Daoy (cell line): ENCODE measurements around the gene SCAMP1. TPM values are rescaled to one million over a fixed set of nuclear protein-coding genes. Genes with fewer than 3 reads are reported as not detected.
"Not testable (repeated sequence)": the region's sequence is repeated elsewhere in the genome, so short reads cannot be mapped to it uniquely, and the experiment has no call there.

Experiments
- DNase-seq: peaks from one replicate; pipeline ENCODE4 v3.0.0-alpha.2; 2015; ENCODE audit warnings: low read depth
- total RNA-seq: library from RNA; depleted of rRNA; stranded (reverse); fragments of >200 nt; shearing (Covaris generic); gene quantifications from 2 replicates; pipeline ENCODE4 v1.2.3, GENCODE V29; 2014

The SCAMP1 gene
- total RNA-seq, 1 experiment from 2014 or later = 46.8 TPM

- DNase-seq = peak; percentile 77
Observed at GRCh38 chr5:78360924-78361630, 660 bp downstream of the SCAMP1 start.

- no peak for DNase-seq
Observed at GRCh38 chr5:78361631-78361993, 1.2 kb downstream of the SCAMP1 start.

DNA sequence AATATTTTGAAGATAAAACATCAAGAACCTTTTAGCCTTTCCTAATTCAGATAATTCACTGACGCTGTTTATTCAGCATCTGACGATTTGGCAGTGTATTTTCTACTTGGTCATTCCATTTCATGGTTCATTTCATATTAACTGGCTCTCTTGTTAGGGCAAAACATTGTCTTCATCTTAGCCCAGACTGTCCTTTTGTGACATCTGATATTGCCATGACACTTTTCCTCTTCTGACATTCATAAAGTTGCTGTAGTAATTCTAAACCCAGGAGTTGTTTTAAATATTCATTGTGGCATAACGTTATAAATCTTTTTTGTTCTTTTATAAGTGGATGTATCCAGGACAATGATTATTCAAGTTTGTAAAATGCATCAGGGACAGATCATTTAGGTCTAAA lies 1.8 kb downstream of the SCAMP1 start:
- DNase-seq = no peak

- DNase-seq = no peak
Observed at GRCh38 chr5:78364005-78364404, 3.6 kb downstream of the SCAMP1 start.

- DNase-seq = no peak
Observed at GRCh38 chr5:78367318-78367991, 7.0 kb downstream of the SCAMP1 start.

GRCh38 chr5:78369680-78370079 lies 9.3 kb downstream of the SCAMP1 start:
- no peak for DNase-seq

- DNase-seq = no peak
Observed at GRCh38 chr5:78373231-78373630, 12.8 kb downstream of the SCAMP1 start.

GRCh38 chr5:78376315-78376714 lies 15.9 kb downstream of the SCAMP1 start:
- no peak for DNase-seq

DNA sequence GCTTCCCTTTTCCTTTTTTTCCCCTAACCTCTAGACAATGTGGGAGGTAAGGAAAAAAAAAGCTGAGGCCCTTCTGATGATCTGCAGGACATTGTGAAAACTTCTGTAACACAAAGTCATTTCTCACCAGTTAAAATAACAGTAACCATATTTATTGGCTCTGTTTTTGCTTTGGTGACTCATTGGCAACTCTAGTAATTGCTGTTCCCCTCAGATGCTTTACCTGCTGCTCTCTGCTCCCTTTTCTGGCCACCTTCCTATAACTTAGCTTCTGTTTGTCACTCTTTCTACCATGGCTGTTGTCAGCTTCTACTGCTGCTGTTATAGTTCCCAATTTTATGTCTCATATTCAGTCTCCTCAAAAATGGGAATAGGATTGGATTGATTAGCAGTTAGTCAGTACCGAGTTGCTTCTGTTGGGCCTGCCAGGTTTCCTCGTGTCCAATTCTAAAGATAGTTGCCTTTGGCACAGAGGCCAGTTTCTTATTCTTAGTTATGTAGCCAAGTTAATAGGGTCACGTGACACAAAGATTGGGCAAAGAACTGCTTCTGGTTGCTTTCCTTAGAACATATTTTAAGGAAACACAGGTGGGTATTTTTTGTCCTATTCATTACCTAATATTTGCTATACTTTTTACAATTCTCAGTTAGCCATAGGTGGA lies 16.8 kb downstream of the SCAMP1 start:
- peak; percentile 9 for DNase-seq

- DNase-seq = no peak
Observed at GRCh38 chr5:78377718-78378105, 17.3 kb downstream of the SCAMP1 start.

DNA sequence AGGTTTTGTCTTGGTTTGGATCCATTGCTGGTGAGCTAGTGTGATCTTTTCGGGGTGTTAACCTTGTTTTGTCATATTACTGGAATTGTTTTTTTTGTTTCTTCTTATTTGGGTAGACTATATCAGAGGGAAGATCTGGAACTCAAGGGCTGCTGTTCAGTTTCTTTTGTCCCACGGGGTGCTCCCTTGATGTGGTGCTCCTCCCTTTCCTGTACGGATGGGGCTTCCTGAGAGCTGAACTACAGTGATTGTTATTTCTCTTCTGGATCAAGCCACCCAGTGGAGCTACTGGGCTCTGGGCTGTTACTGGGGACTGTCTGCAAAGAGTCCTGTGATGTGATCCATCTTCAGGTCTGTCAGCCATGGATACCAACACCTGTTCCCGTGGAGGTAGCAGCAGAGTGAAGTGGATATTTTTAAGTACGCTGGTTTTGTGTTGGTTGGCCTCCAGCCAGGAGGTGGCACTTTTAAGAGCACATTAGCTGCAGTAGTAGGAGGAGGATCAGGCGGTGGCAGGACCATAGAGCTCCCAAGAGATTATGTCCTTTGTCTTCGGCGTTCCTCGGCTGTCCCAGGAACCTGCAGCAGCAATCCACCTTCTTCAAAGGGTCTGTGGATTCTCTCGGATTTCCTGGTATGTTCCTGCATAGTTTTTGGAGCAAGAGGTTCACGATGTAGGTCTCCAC lies 27.2 kb downstream of the SCAMP1 start:
- no peak for DNase-seq

DNA sequence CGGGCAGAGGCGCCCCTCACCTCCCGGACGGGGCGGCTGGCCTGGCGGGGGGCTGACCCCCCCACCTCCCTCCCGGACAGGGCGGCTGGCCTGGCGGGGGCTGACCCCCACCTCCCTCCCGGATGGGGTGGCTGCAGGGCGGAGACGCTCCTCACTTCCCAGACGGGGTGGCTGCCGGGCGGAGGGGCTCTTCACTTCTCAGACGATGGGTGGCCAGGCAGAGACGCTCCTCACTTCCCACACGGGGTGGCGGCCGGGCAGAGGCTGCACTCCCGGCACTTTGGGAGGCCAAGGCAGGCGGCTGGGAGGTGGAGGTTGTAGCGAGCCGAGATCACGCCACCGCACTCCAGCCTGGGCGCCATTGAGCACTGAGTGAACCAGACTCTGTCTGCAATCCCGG lies 30.9 kb downstream of the SCAMP1 start:
- DNase-seq = not testable (repeated sequence)

DNA sequence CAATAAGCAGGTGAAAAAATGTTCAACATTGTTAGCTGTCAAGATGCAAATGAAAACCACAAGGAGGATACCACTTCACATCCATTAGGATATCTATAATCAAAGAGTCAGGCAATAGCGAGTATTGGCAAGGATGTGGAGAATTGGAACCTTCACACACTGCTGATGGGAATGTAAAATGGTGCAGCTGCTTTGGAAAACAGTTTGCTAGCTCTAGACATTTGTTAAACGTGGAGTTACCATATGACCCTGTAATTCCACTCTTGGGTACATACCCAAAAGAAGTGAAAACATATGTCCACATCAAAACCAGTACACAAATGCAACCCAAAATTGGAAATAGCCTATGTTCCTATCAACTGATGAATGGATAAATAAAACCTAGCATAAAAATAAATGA lies 37.4 kb downstream of the SCAMP1 start:
- DNase-seq = no peak

DNA sequence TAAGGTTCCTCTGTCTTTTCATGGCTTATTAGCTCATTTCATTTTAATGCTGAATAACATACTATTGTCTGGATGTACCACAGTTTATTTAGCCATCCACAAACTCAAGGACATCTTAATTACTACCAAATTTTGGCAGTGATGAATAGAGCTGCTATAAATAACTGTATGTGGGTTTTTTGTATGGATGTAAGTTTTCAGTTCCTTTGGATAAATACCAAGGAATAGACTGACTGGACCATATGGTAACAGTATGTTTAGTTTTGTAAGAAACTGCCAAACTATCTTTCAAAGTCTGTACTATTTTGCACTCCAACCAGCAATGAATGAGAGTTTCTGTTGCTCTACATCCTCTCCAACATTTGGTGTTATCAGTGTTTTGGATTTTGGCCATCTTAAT lies 38.7 kb downstream of the SCAMP1 start:
- DNase-seq = no peak

- no peak for DNase-seq
Observed at GRCh38 chr5:78404682-78405293, 44.4 kb downstream of the SCAMP1 start.

GRCh38 chr5:78405829-78406750 lies 45.7 kb downstream of the SCAMP1 start:
- peak; percentile 46 for DNase-seq

DNA sequence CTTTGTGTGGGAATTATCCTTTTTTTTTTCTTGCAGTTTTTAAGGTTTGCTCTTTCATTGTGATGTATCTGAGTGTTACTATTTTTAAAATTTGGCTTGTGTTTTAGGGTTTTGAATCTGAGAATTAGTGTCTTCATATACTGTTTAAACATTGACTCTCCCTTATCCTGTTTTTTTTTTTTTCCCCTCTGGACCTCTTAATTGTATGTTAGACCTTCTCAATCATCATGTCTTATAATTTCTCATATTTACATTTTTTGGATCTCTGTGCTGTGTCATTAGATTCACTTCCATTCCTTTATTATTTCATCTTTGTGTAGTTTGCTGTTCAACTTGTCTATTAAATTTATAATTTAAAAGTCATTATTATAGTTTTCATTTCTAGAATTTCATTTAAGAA lies 47.0 kb downstream of the SCAMP1 start:
- no peak for DNase-seq

- no peak for DNase-seq
Observed at GRCh38 chr5:78411586-78411985, 51.2 kb downstream of the SCAMP1 start.

- no peak for DNase-seq
Observed at GRCh38 chr5:78416677-78417425, 56.4 kb downstream of the SCAMP1 start.

DNA sequence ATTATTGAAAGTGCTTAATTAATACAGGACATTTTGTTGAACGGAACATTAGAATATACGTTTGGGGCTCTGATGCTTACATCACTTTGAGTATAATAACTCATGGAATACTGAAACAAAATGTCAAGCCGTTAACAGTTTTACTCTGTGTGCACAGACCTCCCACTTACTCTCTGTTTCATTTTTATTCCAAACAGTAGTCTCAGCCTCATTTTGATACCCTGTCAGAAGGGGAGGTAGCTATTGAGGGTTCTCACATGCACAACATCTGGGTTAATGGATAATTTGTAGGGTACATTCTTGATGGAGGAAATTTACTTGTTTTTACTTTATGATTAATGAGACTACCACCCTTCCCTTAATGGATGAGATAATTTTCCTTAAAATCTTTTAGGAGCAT lies 59.0 kb downstream of the SCAMP1 start:
- DNase-seq = no peak
